GM19025 (cell line): ENCODE measurements around the gene CALR.
"Not testable (repeated sequence)": the region's sequence is repeated elsewhere in the genome, so short reads cannot be mapped to it uniquely, and the experiment has no call there.

Source experiments
- ATAC-seq: cut with Tn5 transposase; IDR thresholded peaks from one replicate; pipeline ENCODE4 v1.9.1; 2021; ENCODE audit warnings: mild to moderate bottlenecking, low read depth, moderate library complexity; ENCODE audit not compliant: unreplicated experiment

The CALR gene

GRCh38 chr19:12937927-12938778 is at the start of gene CALR:
TSS of gene CALR (plus strand) at chr19:12938609. CDS start at chr19:12938680, 71 bp downstream.
- ATAC-seq: peak; percentile 85

GRCh38 chr19:12890299-12890786 is 48.1 kb upstream of the CALR start:
- peak; percentile 1 for ATAC-seq

- peak; percentile 92 for ATAC-seq
Measured at GRCh38 chr19:12890787-12891552, 47.4 kb upstream of the CALR start, which contains the start of gene GCDH. TSS of gene GCDH (plus strand) at chr19:12891160. CDS start at chr19:12891305, 145 bp downstream.

- ATAC-seq: no peak
Measured at GRCh38 chr19:12891553-12892021, 46.8 kb upstream of the CALR start.

- ATAC-seq: no peak
Measured at GRCh38 chr19:12893582-12893981, 44.8 kb upstream of the CALR start.

GRCh38 chr19:12896460-12896859 is 41.9 kb upstream of the CALR start:
- no peak for ATAC-seq

- peak; percentile 74 for ATAC-seq
Measured at GRCh38 chr19:12899891-12900518, 38.4 kb upstream of the CALR start.

GRCh38 chr19:12907166-12907565 is 31.2 kb upstream of the CALR start:
- ATAC-seq: no peak

- no peak for ATAC-seq
Measured at GRCh38 chr19:12912571-12912970, 25.8 kb upstream of the CALR start.

- no peak for ATAC-seq
Measured at GRCh38 chr19:12913011-12913561, 25.3 kb upstream of the CALR start.

GRCh38 chr19:12913851-12914690 is 24.3 kb upstream of the CALR start:
- ATAC-seq: no peak

- ATAC-seq: not testable (repeated sequence)
Measured at GRCh38 chr19:12915860-12916259, 22.5 kb upstream of the CALR start.

GRCh38 chr19:12918253-12918652 is 20.2 kb upstream of the CALR start:
- ATAC-seq: no peak

- ATAC-seq: no peak
Measured at GRCh38 chr19:12921047-12921446, 17.4 kb upstream of the CALR start.

- no peak for ATAC-seq
Measured at GRCh38 chr19:12922959-12923358, 15.4 kb upstream of the CALR start.

- no peak for ATAC-seq
Measured at GRCh38 chr19:12924621-12925310, 13.6 kb upstream of the CALR start.

- ATAC-seq: no peak
Measured at GRCh38 chr19:12930002-12930645, 8.3 kb upstream of the CALR start.
